NCI-H146 treated with DMSO at 0.1 percent for 48 hours (cell line): ENCODE measurements around the gene SPACA7.
"Not testable (repeated sequence)": the region's sequence is repeated elsewhere in the genome, so short reads cannot be mapped to it uniquely, and the experiment has no call there.

Experiments
- DNase-seq: peaks from one replicate; lab custom pipeline; 2025; ENCODE audit not compliant: unreplicated experiment; lab: John Stamatoyannopoulos, UW

SPACA7 gene

GRCh38 chr13:112417079-112417478 lies 40.9 kb downstream of the SPACA7 start:
- DNase-seq = no peak

- DNase-seq = no peak
Observed at GRCh38 chr13:112424098-112424497, 47.9 kb downstream of the SPACA7 start.

- no peak for DNase-seq
Observed at GRCh38 chr13:112428704-112429103, 52.5 kb downstream of the SPACA7 start.

GRCh38 chr13:112431734-112432133 lies 55.6 kb downstream of the SPACA7 start:
- DNase-seq = no peak

- DNase-seq = not testable (repeated sequence)
Observed at GRCh38 chr13:112432734-112433133, 56.6 kb downstream of the SPACA7 start.

GRCh38 chr13:112433517-112433916 lies 57.4 kb downstream of the SPACA7 start:
- not testable (repeated sequence) for DNase-seq

GRCh38 chr13:112434032-112434431 lies 57.9 kb downstream of the SPACA7 start:
- no peak for DNase-seq

GRCh38 chr13:112434937-112435523 lies 58.9 kb downstream of the SPACA7 start:
- DNase-seq = no peak

GRCh38 chr13:112435973-112436372 lies 59.8 kb downstream of the SPACA7 start:
- no peak for DNase-seq

GRCh38 chr13:112438094-112438493 lies 61.9 kb downstream of the SPACA7 start:
- no peak for DNase-seq

GRCh38 chr13:112438515-112438914 lies 62.4 kb downstream of the SPACA7 start:
- no peak for DNase-seq

GRCh38 chr13:112441226-112441625 lies 65.1 kb downstream of the SPACA7 start:
- no peak for DNase-seq

- no peak for DNase-seq
Observed at GRCh38 chr13:112441779-112442310, 65.7 kb downstream of the SPACA7 start.

- DNase-seq = peak; percentile 34
Observed at GRCh38 chr13:112442483-112443090, 66.4 kb downstream of the SPACA7 start.

GRCh38 chr13:112443191-112443994 lies 67.2 kb downstream of the SPACA7 start:
- DNase-seq = no peak

- DNase-seq = peak; percentile 61
Observed at GRCh38 chr13:112443995-112444311, 67.8 kb downstream of the SPACA7 start.

- no peak for DNase-seq
Observed at GRCh38 chr13:112444416-112445399, 68.6 kb downstream of the SPACA7 start.

GRCh38 chr13:112445411-112446271 lies 69.5 kb downstream of the SPACA7 start:
- DNase-seq = no peak

GRCh38 chr13:112446347-112446861 lies 70.2 kb downstream of the SPACA7 start:
- DNase-seq = no peak

GRCh38 chr13:112446867-112447266 lies 70.7 kb downstream of the SPACA7 start:
- no peak for DNase-seq
